C4-2B (cell line): Measurements from ENCODE around the gene RIMBP2.

ENCODE experiments used
- H3K27ac ChIP-seq: fragments of 450-650 bp; 2 replicates; pipeline ENCODE4 v1.5.1; 2017
- CTCF ChIP-seq: fragments of 450-650 bp; conservative IDR thresholded peaks from 2 replicates; pipeline ENCODE4 v1.5.1; 2017; ENCODE audit warnings: mild to moderate bottlenecking
- ZFX ChIP-seq: fragments of 450-650 bp; IDR thresholded peaks from 2 replicates; pipeline ENCODE4 v1.6.1; 2017

Gene RIMBP2

GRCh38 chr12:130423991-130424857, 291.9 kb downstream of the RIMBP2 start:
- no peak overlapping the region for H3K27ac ChIP-seq
- TF ChIP-seq ZFX (no peak), CTCF (no peak)

GRCh38 chr12:130423136-130423535, 293.0 kb downstream of the RIMBP2 start:
- TF ChIP-seq ZFX (no peak), CTCF (no peak)
- H3K27ac ChIP-seq: no peak overlapping the region

GRCh38 chr12:130422676-130423075, 293.4 kb downstream of the RIMBP2 start:
- H3K27ac ChIP-seq: no peak overlapping the region
- TF ChIP-seq CTCF: no peak
- TF ChIP-seq ZFX: no peak

GRCh38 chr12:130421896-130422295, 294.2 kb downstream of the RIMBP2 start:
- H3K27ac ChIP-seq: no peak overlapping the region
- TF ChIP-seq ZFX (no peak), CTCF (no peak)

- TF ChIP-seq CTCF (no peak), ZFX (no peak)
- no peak overlapping the region for H3K27ac ChIP-seq
Measured at GRCh38 chr12:130420071-130420470, 296.0 kb downstream of the RIMBP2 start.

GRCh38 chr12:130419116-130419515, 297.0 kb downstream of the RIMBP2 start:
- TF ChIP-seq ZFX: no peak
- TF ChIP-seq CTCF: no peak

GRCh38 chr12:130418251-130418650, 297.8 kb downstream of the RIMBP2 start:
- H3K27ac ChIP-seq: no peak overlapping the region
- TF ChIP-seq ZFX (no peak), CTCF (no peak)

More at GRCh38 chr12:130419116-130419515, 297.0 kb downstream of the RIMBP2 start:
- no peak overlapping the region for H3K27ac ChIP-seq
